GM12874 (cell line): ENCODE data around the gene TM9SF2.

Experiments used
- TF ChIP-seq, protein P1 (sequence below): IDR thresholded peaks from 2 replicates; pipeline ENCODE4 v1.5.1; 2011; ENCODE audit warnings: low read depth, mild to moderate bottlenecking, control low read depth, low read length, moderate library complexity; ENCODE audit not compliant: insufficient read depth

TM9SF2 gene

DNA sequence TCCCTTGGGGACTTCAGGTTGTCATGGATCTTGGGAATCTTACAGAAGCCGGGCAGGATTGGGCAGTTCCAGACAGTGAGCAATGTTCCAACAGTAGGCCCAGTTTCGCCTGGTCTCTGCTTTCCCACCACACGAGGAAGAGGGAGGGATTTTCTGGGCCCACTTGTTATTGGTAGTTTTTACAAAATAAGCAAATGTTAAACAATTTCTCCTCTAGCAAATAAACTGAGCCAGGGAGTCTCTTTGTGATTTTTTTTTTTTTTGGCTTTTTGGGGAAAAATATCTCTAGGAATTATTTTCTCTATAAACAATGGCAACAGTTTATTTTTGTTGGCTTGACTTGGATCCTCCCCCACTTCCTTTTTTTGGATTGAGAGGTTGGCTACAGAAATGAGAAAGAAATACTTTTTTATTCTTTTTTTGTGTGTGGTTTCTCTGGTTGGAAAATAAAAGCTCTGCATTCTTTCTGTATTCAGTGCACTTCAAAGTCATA, 89.3 kb downstream of the TM9SF2 start:
- TF ChIP-seq, protein P1, sequence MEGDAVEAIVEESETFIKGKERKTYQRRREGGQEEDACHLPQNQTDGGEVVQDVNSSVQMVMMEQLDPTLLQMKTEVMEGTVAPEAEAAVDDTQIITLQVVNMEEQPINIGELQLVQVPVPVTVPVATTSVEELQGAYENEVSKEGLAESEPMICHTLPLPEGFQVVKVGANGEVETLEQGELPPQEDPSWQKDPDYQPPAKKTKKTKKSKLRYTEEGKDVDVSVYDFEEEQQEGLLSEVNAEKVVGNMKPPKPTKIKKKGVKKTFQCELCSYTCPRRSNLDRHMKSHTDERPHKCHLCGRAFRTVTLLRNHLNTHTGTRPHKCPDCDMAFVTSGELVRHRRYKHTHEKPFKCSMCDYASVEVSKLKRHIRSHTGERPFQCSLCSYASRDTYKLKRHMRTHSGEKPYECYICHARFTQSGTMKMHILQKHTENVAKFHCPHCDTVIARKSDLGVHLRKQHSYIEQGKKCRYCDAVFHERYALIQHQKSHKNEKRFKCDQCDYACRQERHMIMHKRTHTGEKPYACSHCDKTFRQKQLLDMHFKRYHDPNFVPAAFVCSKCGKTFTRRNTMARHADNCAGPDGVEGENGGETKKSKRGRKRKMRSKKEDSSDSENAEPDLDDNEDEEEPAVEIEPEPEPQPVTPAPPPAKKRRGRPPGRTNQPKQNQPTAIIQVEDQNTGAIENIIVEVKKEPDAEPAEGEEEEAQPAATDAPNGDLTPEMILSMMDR, result no peak

DNA sequence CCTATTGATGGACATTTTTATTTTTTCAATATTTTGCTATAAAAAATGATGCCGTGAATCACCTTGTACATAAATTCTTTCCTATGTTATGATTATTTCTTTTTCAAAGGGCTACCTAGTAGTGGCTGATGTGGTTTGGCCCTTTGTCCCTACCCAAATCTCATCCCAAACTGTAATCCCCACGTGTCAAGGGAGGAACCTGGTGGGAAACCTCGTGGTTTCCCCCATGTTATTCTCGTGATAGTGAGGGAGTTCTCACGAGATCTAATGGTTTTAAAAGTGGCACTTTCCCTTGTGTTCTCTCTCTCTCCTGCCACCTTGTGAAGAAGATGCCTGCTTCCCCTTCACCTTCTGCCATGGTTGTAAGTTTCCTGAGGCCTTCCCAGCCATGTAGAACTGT, 94.9 kb downstream of the TM9SF2 start:
- TF ChIP-seq, protein P1, result no peak

DNA sequence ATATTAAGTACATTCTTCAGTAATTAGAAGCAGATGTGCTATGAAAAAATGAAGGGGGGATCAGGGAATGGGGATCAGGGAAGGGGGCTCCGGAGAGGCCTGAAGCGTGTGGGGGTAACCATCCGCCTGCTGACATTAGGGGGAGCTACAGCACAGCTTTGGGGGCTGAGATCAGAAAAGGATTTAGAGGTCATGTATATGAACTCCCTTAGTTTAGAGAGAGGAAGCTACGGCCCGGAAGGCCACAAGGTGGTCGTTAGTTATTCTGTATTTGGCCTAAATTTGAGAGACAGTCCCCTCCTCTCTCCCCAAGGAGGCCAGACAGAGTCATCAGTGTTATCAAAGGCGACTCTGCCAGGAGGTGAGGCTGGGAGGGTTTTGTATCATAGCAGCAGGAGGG, 99.0 kb downstream of the TM9SF2 start:
- TF ChIP-seq, protein P1, result peak; percentile 33; the same call in 1 of the 2 replicates

DNA sequence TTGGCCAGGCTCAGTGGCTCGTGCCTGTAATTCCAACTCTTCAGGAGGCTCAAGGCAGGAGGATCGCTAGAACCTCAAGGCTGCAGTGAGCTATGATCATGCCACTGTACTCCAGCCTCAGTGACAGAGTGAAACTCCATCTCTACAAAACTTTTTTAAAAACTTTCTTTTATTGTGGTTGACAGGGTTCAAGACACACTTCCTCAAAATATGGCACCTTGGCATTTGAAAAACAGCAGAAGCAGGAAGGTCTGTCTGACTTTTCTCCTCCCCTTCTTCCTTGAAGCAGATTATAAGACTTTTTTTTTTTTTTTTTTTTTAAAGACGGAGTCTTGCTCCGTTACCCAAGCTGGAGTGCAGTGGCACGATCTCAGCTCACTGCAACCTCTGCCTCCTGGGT, 100.3 kb downstream of the TM9SF2 start:
- TF ChIP-seq, protein P1, result no peak

DNA sequence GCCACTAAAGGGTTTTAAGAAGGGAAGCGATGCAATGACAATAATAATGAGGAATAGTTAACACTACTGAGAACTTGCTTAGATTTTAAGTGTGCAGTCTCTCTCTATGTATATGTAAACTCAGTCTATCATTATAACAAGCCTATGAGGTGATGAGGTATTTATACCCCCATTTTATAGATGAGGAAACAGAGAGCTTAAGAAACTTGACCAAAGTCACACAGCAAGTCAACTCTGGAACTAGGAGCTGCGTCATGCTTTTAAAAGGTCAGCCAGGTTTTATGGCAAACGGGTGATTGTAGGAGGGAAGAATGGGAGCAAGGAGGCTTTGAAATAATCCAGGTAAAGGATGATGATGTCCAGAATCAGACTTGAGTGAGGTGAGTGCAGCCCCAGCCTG, 103.4 kb downstream of the TM9SF2 start:
- TF ChIP-seq, protein P1, result no peak

DNA sequence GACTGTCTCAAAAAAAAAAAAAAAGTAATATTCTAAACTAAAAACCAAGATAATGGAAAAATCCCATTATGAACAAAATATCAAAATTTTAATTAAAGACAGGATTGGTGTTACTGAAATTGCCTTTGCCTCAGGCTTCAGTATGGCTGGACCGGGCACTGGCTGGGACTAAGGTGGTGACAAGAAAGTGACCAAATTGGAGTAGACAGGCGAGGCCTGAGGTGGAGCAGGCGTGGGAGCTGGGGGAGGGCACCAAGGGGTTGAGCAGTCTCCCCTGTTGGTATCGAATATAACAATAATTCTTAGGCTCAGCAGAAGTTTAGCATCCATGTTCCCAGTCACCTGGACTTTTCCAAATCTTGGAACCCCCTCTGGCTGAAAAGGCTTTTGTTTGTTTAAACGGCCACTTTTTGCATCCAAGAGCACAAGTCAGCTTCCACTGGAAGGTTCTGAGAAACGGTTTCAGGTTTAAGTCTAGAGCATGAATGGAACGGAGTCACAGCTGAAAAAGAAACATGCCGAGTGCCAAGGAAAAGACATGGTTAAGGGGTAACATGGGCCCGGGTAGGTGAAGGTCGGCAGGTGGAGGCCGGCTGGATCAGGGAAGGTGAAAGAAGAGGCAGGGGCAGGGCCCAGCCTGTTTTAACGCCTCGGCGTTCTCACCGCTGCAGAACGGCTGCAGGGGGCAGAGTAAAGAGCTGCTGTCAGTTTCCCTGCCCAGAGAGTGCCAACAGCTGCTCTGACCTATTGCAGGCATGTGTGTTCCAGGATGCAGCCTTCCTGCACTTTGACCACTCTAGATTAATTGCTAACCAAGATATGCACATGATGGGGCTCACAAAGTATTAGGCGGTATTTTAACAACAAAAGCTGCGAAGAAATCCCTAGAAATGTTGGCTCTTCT, 104.4 kb downstream of the TM9SF2 start:
- TF ChIP-seq, protein P1, result peak; percentile 22; the same call in 1 of the 2 replicates

DNA sequence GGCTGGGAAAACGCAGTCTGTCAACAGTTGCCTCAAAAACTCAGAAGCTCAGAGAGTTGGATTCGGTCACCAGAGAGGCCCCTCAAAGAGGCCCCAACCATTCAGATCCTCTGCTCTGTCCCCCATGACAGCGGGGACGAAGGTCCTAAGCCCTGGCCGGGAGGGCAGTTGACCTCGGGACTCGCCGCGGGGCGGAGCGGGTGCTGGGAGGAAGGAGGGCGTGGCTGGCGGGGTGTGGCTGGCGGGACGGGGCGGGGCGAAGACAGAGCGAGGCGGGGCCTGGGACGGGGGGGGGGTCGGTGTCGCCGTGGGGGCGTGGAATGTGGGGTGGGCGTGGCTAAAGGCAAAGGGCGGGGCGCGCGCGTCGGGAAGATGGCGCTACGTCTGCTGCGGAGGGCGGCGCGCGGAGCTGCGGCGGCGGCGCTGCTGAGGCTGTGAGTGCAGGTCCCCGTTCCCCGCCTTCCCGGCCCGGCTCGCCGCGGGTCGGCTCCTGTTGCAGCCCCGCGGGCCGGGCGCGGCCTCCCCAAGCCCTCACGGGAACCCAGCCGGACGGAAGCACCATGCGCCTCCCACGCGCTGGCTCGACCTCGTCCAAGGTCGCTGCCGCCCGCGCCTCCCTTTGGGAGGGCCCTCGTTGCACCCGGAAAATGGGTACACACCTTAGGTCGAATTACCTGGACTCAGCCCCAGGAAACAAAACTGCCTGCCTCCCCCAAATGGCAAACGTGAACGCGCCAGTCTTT, 105.2 kb downstream of the TM9SF2 start, which contains the start of gene CLYBL:
TSS of gene CLYBL (plus strand) at position 367 of the 743 bp plus-strand sequence.
- TF ChIP-seq, protein P1, result no peak
